Prostate gland (tissue), 2 donors: ENCODE measurements around the gene ZBTB7B. TPM values are rescaled to one million over a fixed set of nuclear protein-coding genes. Genes with fewer than 3 reads are reported as not detected.

Experiments
- DNase-seq: peaks from one replicate; pipeline ENCODE4 v3.0.0-alpha.2; 2019; ENCODE audit warnings: low spot score
- H3K27ac ChIP-seq, 2 donors: fragments of 200-600 bp; sonication (generic); 2 replicates each; pipeline ENCODE4 v1.5.1; 2017 to 2019
- H3K27me3 ChIP-seq: fragments of 200-600 bp; sonication (generic); replicated peaks from 2 replicates; pipeline ENCODE4 v1.5.1; 2019; ENCODE audit not compliant: insufficient read depth
- H3K36me3 ChIP-seq, 2 donors: fragments of 200-600 bp; sonication (generic); 1 replicate in 1 of 2; 2 replicates in 1 of 2; pipeline versions ENCODE4 v1.5.1 to v1.8.1; 2017 to 2019
- H3K4me1 ChIP-seq: fragments of 200-600 bp; sonication (generic); replicated peaks from 2 replicates; pipeline ENCODE4 v1.5.1; 2019
- H3K4me3 ChIP-seq, 2 donors: fragments of 200-600 bp; sonication (generic); 2 replicates each; pipeline ENCODE4 v1.5.1; 2017 to 2019
- H3K9me3 ChIP-seq: fragments of 200-600 bp; sonication (generic); 2 replicates; pipeline ENCODE4 v1.5.1; 2017
- CTCF ChIP-seq, 4 experiments: fragments of 200-600 bp in 2 of 4; fragments of 450-650 bp in 2 of 4; sonication (generic) in 2 of 4; IDR thresholded peaks; 1 replicate in 3 of 4; 2 replicates in 1 of 4; pipeline ENCODE4 v1.5.1; 2016 to 2019; ENCODE audit warnings: antibody characterized with exemption in 4 of 4, mild to moderate bottlenecking in 2 of 4, moderate library complexity in 2 of 4
- POLR2A ChIP-seq: fragments of 450-650 bp; IDR thresholded peaks from one replicate; pipeline ENCODE4 v1.6.1; 2016; ENCODE audit warnings: antibody characterized with exemption, mild to moderate bottlenecking
- POLR2AphosphoS5 ChIP-seq: sonication (generic); formaldehyde crosslinking; IDR thresholded peaks from one replicate; pipeline ENCODE4 v1.6.1; 2017; ENCODE audit warnings: antibody characterized with exemption
- WGBS: methylation state at CpG from one replicate; pipeline ENCODE4 v1.1.5; 2018; 5-methylcytosine and 5-hydroxymethylcytosine counted together
- intact Hi-C: fragments of 100-400 bp; cut with DNase I; formaldehyde crosslinking; loops from one replicate; pipeline ENCODE4 v1.14.2; 2022
- total RNA-seq, 2 donors: library from RNA; depleted of rRNA; stranded (reverse); fragments of >200 nt; gene quantifications; one replicate each; pipeline ENCODE4 v1.1.0, GENCODE V29; 2016

ZBTB7B gene
- total RNA-seq, 2 donors from 2014 or later = 60.0 to 103 TPM

GRCh38 chr1:155062702-155063411 lies 60.3 kb downstream of the ZBTB7B start:
- TF ChIP-seq CTCF (IDR thresholded peaks at IDR 0.05) (peak; percentile 75 to 88 (median 78)), POLR2A (no peak), POLR2AphosphoS5 (no peak)
- Histone ChIP-seq H3K9me3 (no peaks in the 10 kb centered on the region), H3K36me3 (peaks cover 0 to 10% of the 10 kb centered on the region in 2 donors), H3K4me1 (peaks cover 10% of the 10 kb centered on the region), H3K27ac (peak overlapping the region; percentile 89 to 91), H3K27me3 (no peaks in the 10 kb centered on the region), H3K4me3 (peak overlapping the region; percentile 68 to 69)
- WGBS = 8% methylated on average over 41 of the region's 46 CpGs
- intact Hi-C loops = loop anchor here (1.0 to 10.0 kb wide), 2 partner anchors 21 to 508 kb away; partner anchors contain the start of gene UBE2Q1
- peak; percentile 54 for DNase-seq

- peak; percentile 89 for DNase-seq
Observed at GRCh38 chr1:155063550-155064110, 61.0 kb downstream of the ZBTB7B start, which contains the start of gene EFNA4. EFNA4 (plus strand) TSS chr1:155063740; CDS start chr1:155063824, 84 bp downstream.

GRCh38 chr1:155064111-155064831 lies 61.7 kb downstream of the ZBTB7B start:
- H3K36me3 ChIP-seq = no peaks in the 10 kb centered on the region
- no peak for TF ChIP-seq POLR2A
- TF ChIP-seq POLR2AphosphoS5 = no peak
- H3K27me3 ChIP-seq = no peaks in the 10 kb centered on the region
- H3K27ac ChIP-seq = peak overlapping the region; percentile 89 to 91
- WGBS = 7% methylated on average over 11 of the region's 14 CpGs
- H3K4me1 ChIP-seq = peaks cover 10% of the 10 kb centered on the region
- H3K9me3 ChIP-seq = no peaks in the 10 kb centered on the region
- no peak for DNase-seq
- peak overlapping the region; percentile 68 to 69 for H3K4me3 ChIP-seq
- intact Hi-C loops = loop anchor here (10.0 kb wide), 1 partner anchor 509 kb away; the partner anchor contains the start of gene UBE2Q1

More at GRCh38 chr1:155063550-155064110, 61.0 kb downstream of the ZBTB7B start, which contains the start of gene EFNA4:
- Histone ChIP-seq H3K4me1 (peaks cover 10% of the 10 kb centered on the region), H3K27ac (peak within 1 kb of the TSS; percentile 89 to 91), H3K4me3 (peak within 1 kb of the TSS; percentile 68 to 69), H3K36me3 (peaks cover 0 to 4% of the 10 kb centered on the region in 2 donors), H3K27me3 (no peaks in the 10 kb centered on the region), H3K9me3 (no peaks in the 10 kb centered on the region)
- peak in 1 of 4 experiments; percentile 7 for TF ChIP-seq CTCF (IDR thresholded peaks at IDR 0.05)
- TF ChIP-seq POLR2AphosphoS5 = peak; percentile 84
- peak; percentile 79 for TF ChIP-seq POLR2A
- WGBS = 0% methylated on average over 36 of the region's 57 CpGs
- intact Hi-C loops = loop anchor here (1.0 to 10.0 kb wide), 2 partner anchors 21 to 509 kb away; partner anchors contain the start of gene UBE2Q1

- Histone ChIP-seq H3K27ac (no peak overlapping the region), H3K4me3 (peak overlapping the region in 1 of 2 donors; percentile 69), H3K36me3 (no peaks in the 10 kb centered on the region), H3K9me3 (no peaks in the 10 kb centered on the region), H3K27me3 (no peaks in the 10 kb centered on the region), H3K4me1 (peaks cover 14% of the 10 kb centered on the region)
- intact Hi-C loops = loop anchor here (10.0 kb wide), 1 partner anchor 510 kb away; the partner anchor contains the start of gene UBE2Q1
- TF ChIP-seq POLR2A (no peak), CTCF (IDR thresholded peaks at IDR 0.05) (no peak), POLR2AphosphoS5 (no peak)
- 57% methylated on average over 5 of the region's 5 CpGs for WGBS
- no peak for DNase-seq
Observed at GRCh38 chr1:155064832-155065429, 62.3 kb downstream of the ZBTB7B start.
